ENCODE data around the gene FGF11. TPM values are rescaled to one million over a fixed set of nuclear protein-coding genes. Genes with fewer than 3 reads are reported as not detected.
A peak's percentile ranks its signal among the peaks of the same experiment; 100 is the strongest.

FGF11 gene
- total and polyA plus RNA-seq, 2 of the 13 experiments (the other 11 are each of a cell fraction or from before 2014, with no cell fraction given) = 0.20 to 7.6 TPM

DNA sequence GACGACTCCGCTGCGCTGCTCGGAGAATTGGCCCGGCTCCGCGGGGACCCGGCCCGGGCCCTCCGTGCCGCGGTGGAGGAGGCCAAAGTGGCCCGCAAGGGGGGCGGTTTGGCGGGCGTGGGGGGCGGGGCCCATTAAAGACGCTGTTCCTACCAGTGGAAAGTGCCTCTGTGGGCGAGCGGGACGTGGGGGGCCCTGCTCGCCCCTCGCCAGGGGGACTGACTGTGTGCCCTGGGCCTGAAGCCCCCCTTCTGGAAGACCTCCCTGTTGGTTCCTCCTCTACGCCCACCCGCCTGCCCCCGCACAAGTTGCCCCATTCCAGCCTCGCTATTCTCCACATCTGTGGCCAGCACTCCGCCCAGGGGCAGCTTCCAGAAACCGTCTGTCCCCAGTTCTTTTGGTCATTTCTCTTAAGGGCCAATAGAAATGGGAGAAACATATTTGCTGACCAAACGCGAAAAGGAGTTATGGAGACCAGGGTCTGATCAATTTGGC lies 1.9 kb upstream of the FGF11 start:
- no peak overlapping the region for H2AFZ ChIP-seq (ENCODE audit: low read length)
- H3K4me2 ChIP-seq (ENCODE audit: low read depth, low read length) = 0 out of 2 replicates have a peak overlapping the region, but pooled peaks have one; percentile 12
- ATAC-seq = no peak

More for the DNA sequence above, 1.9 kb upstream of the FGF11 start:
- in situ Hi-C loops (cut with HindIII; ENCODE audit: extremely low pct_ligation_motif_present, low pct_unique_long_range_greater_than_20kb) (loop anchor here (5.0 kb wide), 2 partner anchors 40 to 80 kb away; partner anchors contain the start of genes TMEM95 and ZBTB4), intact Hi-C loops (cut with micrococcal nuclease; ENCODE audit: unreplicated experiment) (loop anchor here (2.0 kb wide), 1 partner anchor 77 kb away; no protein-coding TSS in a partner anchor)
- Histone ChIP-seq H3K4me3 (replicated peaks in 1 of 3; ENCODE audit: insufficient read depth in 1 of 3, low read depth in 2 of 3, low read length in 3 of 3) (no peak overlapping the region; a peak in 2 of 6 replicates), H3K36me3 (replicated peaks in 1 of 2; ENCODE audit: control insufficient read depth in 1 of 2, insufficient read depth in 2 of 2, low read length in 2 of 2) (no peaks in the 10 kb centered on the region), H3K27me3 (ENCODE audit: control insufficient read depth in 1 of 2, insufficient read depth in 2 of 2, low read length in 2 of 2) (peaks cover 2 to 12% of the 10 kb centered on the region in 2 experiments; a peak in 3 of 5 replicates), H4K20me1 (ENCODE audit: insufficient read depth, low read length) (no peaks in the 10 kb centered on the region), H3K4me1 (ENCODE audit: insufficient read depth, low read length) (peaks cover 44% of the 10 kb centered on the region), H3K27ac (ENCODE audit: extremely low read length, insufficient read depth, low read length) (no peak overlapping the region), H3K9me3 (ENCODE audit: low read length) (no peaks in the 10 kb centered on the region), H3K9ac (ENCODE audit: insufficient read depth, low read depth, low read length) (no peak overlapping the region), H3K79me2 (ENCODE audit: insufficient read depth, low read length) (no peaks in the 10 kb centered on the region)
- ChIA-PET POLR2A (interaction anchor here (1.8 to 3.8 kb wide), 4 partner anchors 8 to 47 kb away, joined by 4 to 52 read pairs (median 28); partner anchors contain the start of genes CHRNB1, POLR2A and TMEM256), CTCF (ENCODE audit: low intra/inter-chr PET ratio, low total read pairs) (interaction anchor here (2.1 kb wide), 1 partner anchor 81 kb away, joined by 11 read pairs; no protein-coding TSS in a partner anchor)
- TF ChIP-seq JUN (CRISPR knock-in tag; IDR thresholded peaks at IDR 0.05) (no peak), ZBTB20 (CRISPR knock-in tag; IDR thresholded peaks at IDR 0.05; ENCODE audit: borderline replicate concordance, low read depth) (no peak), ZBTB25 (CRISPR knock-in tag; IDR thresholded peaks at IDR 0.05) (no peak), FUBP1 (CRISPR knock-in tag; IDR thresholded peaks at IDR 0.05; ENCODE audit: borderline replicate concordance) (no peak), ZNF7 (CRISPR knock-in tag; IDR thresholded peaks at IDR 0.05) (no peak)
- TF ChIP-seq, protein P1, sequence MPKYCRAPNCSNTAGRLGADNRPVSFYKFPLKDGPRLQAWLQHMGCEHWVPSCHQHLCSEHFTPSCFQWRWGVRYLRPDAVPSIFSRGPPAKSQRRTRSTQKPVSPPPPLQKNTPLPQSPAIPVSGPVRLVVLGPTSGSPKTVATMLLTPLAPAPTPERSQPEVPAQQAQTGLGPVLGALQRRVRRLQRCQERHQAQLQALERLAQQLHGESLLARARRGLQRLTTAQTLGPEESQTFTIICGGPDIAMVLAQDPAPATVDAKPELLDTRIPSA (CRISPR knock-in tag; IDR thresholded peaks at IDR 0.05; ENCODE audit: borderline replicate concordance) = no peak
- WGBS (ENCODE audit: low lambda C conversion rate) = 95% methylated on average over 14 of the region's 31 CpGs
- no TSS peak for BruUV-seq (replicated peaks)
- no peak for FAIRE-seq
- DNase-seq (ENCODE audit: low spot score) = no peak

All from HepG2 (cell line).